Peyer's patch (tissue), 4 donors: ENCODE results near the gene MGAT4C.

ENCODE experiments used
- POLR2A ChIP-seq, 2 donors: fragments of 450-650 bp; IDR thresholded peaks; one replicate each; pipeline ENCODE4 v1.5.1; 2017; ENCODE audit warnings: antibody characterized with exemption in 2 of 2, mild to moderate bottlenecking in 2 of 2, moderate library complexity in 2 of 2
- TF ChIP-seq, protein P1 (sequence below), 6 experiments: fragments of 450-650 bp in 4 of 6; fragments of 200-600 bp in 2 of 6; sonication (generic) in 1 of 6; IDR thresholded peaks; one replicate each; pipeline ENCODE4 v1.5.1; 2017 to 2019; ENCODE audit warnings: antibody characterized with exemption in 6 of 6, mild to moderate bottlenecking in 3 of 6, moderate library complexity in 1 of 6

DNA sequence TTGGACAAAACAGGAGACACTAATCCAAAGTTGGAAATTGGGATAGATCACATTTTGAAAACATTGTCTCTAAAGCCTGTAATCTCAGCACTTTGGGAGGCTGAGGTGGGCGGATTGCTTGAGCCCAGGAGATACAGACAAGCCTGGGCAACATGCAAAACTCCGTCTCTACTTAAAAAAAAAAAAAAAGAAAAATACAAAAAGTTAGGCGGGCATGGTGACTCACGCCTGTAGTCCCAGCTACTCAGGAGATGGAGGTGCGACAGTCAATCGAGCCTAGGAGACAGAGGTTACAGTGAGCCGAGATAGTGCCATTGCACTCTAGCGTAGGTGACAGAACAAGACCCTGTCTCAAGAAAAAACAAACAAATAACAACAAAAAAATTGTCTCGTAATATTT is 152.1 kb downstream of the MGAT4C start:
- TF ChIP-seq, protein P1, sequence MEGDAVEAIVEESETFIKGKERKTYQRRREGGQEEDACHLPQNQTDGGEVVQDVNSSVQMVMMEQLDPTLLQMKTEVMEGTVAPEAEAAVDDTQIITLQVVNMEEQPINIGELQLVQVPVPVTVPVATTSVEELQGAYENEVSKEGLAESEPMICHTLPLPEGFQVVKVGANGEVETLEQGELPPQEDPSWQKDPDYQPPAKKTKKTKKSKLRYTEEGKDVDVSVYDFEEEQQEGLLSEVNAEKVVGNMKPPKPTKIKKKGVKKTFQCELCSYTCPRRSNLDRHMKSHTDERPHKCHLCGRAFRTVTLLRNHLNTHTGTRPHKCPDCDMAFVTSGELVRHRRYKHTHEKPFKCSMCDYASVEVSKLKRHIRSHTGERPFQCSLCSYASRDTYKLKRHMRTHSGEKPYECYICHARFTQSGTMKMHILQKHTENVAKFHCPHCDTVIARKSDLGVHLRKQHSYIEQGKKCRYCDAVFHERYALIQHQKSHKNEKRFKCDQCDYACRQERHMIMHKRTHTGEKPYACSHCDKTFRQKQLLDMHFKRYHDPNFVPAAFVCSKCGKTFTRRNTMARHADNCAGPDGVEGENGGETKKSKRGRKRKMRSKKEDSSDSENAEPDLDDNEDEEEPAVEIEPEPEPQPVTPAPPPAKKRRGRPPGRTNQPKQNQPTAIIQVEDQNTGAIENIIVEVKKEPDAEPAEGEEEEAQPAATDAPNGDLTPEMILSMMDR (IDR thresholded peaks at IDR 0.05) = no peak
- TF ChIP-seq POLR2A (IDR thresholded peaks at IDR 0.05) = no peak
